Skeletal muscle tissue (tissue), 4 donors: Measurements from ENCODE around the gene HSBP1. TPM values are rescaled to one million over a fixed set of nuclear protein-coding genes. Genes with fewer than 3 reads are reported as not detected.

Experiments used
- H3K27ac ChIP-seq: one replicate; pipeline ENCODE4 v1.7.0; 2013; ENCODE audit warnings: mild to moderate bottlenecking, low read depth, low read length, inconsistent platforms
- H3K27me3 ChIP-seq, 3 donors: one replicate each; pipeline ENCODE4 v1.7.0; 2013; ENCODE audit warnings: low read length in 3 of 3; ENCODE audit not compliant: control insufficient read depth in 3 of 3, insufficient read depth in 3 of 3
- H3K36me3 ChIP-seq, 3 donors: one replicate each; pipeline ENCODE4 v1.7.0; 2013; ENCODE audit warnings: low read length in 3 of 3; ENCODE audit not compliant: control insufficient read depth in 3 of 3, insufficient read depth in 3 of 3
- H3K4me1 ChIP-seq, 3 donors: one replicate each; pipeline ENCODE4 v1.7.0; 2013; ENCODE audit warnings: low read length in 3 of 3, mild to moderate bottlenecking in 3 of 3; ENCODE audit not compliant: control insufficient read depth in 3 of 3, insufficient read depth in 3 of 3
- H3K4me3 ChIP-seq, 3 donors: one replicate each; pipeline ENCODE4 v1.7.0; 2013; ENCODE audit warnings: low read length in 3 of 3
- H3K9ac ChIP-seq, 3 donors: one replicate each; pipeline ENCODE4 v1.7.0; 2013; ENCODE audit warnings: low read length in 3 of 3, mild to moderate bottlenecking in 3 of 3, moderate library complexity in 2 of 3, low read depth in 1 of 3
- H3K9me3 ChIP-seq, 3 donors: one replicate each; pipeline ENCODE4 v1.7.0; 2013; ENCODE audit warnings: low read length in 3 of 3; ENCODE audit not compliant: control insufficient read depth in 3 of 3
- total RNA-seq: library from RNA; depleted of rRNA; stranded (reverse); fragments of >200 nt; gene quantifications from one replicate; pipeline ENCODE4 v1.2.3, GENCODE V29; 2014
- donor health status: Osteomylitis.

The HSBP1 gene
- total RNA-seq, 1 donor from 2014 or later: 32.4 TPM

DNA sequence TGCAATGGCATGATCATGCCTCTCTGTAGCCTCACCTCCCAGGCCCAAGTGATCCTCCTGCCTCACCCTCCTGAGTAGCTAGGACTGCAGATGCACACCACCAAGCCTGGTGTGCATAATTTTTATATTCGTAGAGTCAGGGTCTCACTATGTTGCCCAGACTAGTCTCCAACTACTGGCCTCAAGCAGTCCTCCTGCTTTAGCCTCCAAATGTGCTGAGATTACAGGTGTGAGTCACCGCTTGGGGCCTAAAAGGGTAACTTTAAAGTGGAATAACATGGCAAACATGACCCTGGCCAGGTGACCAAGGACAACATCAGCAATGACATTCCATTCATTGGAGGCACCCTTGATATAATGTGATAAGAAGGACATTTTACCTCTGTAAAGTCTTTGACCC is 26.1 kb downstream of the HSBP1 start:
- Histone ChIP-seq H3K9ac (no peak overlapping the region), H3K36me3 (no peaks in the 10 kb centered on the region), H3K27me3 (no peaks in the 10 kb centered on the region), H3K4me3 (no peak overlapping the region), H3K27ac (no peak overlapping the region), H3K9me3 (no peaks in the 10 kb centered on the region), H3K4me1 (no peaks in the 10 kb centered on the region)

DNA sequence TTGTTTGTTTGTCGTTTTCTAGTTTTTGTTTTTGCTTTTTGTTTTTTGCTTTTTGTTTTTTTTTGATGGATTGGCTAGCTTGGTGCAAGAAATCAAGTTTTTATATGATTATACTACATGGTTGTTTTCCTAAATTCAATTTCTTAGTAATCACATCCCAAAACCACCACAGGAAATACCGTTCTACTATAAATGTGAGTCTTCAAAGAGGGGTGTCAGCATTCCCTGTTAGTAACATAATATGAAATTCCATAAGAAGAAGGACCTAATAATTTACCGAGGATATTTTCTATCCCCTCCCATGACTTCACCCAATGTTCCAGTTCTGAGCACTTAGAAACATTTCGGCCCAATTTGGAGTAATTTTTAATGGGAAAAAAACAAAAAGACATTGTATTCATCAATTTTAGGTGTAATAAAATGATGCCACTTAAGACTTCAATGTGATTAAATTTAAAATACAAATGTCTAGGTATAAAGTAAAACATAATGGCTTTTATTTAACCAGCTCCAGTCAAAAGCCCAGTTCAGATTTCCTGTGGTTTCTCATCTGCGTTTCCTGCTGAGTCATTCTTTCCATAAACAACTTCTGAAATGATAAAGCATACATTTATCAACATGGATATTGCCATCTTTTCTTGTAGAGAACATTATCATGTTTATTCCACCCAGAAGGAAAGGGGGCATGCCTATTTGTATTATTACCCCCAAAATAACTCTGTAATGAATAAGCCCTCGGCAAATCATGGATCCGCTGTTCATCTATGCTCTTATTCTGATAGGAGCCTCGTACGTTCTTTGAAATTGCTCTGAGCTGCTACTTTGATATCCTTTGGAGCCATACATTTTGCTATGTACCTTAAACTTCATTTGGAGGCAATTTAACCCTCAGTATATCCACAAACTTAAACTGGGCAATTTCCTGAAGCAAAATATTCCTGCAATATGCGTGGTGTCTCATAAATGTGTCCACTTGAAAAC is 28.1 kb downstream of the HSBP1 start:
- H3K9me3 ChIP-seq: no peaks in the 10 kb centered on the region
- no peak overlapping the region for H3K4me3 ChIP-seq
- H3K9ac ChIP-seq: no peak overlapping the region
- H3K27me3 ChIP-seq: peaks cover 0 to 2% (median 0%) of the 10 kb centered on the region in 3 donors
- H3K27ac ChIP-seq: no peak overlapping the region
- no peaks in the 10 kb centered on the region for H3K4me1 ChIP-seq
- no peaks in the 10 kb centered on the region for H3K36me3 ChIP-seq

DNA sequence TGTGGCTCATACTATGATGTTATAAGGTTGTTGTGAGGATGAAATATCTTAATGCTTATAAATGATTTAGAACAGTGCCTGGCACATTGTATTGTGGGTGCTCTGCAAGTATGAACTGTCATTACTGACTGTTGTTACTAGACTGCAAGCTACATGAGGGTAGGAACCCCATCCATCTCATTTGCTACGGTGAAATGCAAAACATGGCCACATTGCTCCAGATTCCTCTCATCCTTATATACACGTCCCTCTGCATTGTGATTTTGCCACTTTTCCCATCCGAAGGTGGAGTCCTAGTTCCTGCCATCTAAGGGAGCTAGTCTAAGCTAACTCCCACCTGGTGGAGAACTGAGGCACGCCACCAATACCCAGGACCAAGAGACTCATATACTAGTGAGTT is 29.8 kb downstream of the HSBP1 start:
- Histone ChIP-seq H3K27me3 (peaks cover 0 to 2% (median 0%) of the 10 kb centered on the region in 3 donors), H3K9ac (no peak overlapping the region), H3K4me1 (no peaks in the 10 kb centered on the region), H3K9me3 (no peaks in the 10 kb centered on the region), H3K36me3 (no peaks in the 10 kb centered on the region), H3K27ac (no peak overlapping the region), H3K4me3 (no peak overlapping the region)

DNA sequence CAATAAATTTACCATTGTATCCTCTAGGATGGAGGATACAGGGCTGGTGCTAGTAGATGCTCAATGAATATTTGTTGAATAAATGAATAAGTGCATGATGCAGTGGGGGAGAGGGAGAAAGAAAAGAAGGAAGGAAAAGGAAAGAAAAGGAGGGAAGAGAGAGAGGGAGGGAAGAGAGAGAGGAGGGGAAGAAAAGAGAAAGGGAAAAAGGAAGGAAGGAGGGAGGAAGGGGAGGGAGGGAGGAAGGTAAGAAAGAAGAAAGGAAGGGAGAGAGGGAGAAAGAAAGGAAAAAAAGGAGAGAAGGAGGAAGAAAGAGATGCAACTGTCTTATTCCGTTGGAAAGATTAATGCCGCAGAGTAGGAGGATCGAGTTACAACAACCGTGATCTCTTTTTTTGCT is 30.4 kb downstream of the HSBP1 start:
- Histone ChIP-seq H3K27ac (no peak overlapping the region), H3K4me1 (peaks cover 0 to 3% (median 0%) of the 10 kb centered on the region in 3 donors), H3K9me3 (no peaks in the 10 kb centered on the region), H3K36me3 (no peaks in the 10 kb centered on the region), H3K9ac (no peak overlapping the region), H3K27me3 (peaks cover 0 to 2% (median 0%) of the 10 kb centered on the region in 3 donors), H3K4me3 (no peak overlapping the region)

DNA sequence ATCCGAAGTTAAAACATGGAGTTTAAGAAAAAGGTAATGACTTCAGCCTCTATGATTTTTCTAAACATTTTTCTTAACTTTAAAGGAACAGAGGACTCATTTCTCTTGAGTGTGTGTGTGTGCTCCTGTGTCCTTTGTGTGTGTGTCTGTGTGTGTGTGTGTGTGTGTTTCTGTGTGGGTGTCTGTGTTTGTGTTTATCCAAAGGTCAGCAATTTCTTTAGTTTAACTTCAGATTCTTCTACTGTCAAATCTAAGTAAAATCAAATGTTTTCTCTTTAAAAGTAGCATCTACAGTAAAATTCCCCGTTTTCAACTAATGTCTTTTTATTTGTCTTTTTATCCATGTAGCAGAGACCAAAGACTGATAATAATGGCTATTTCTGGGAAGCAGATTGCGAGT is 31.8 kb downstream of the HSBP1 start:
- Histone ChIP-seq H3K9me3 (no peaks in the 10 kb centered on the region), H3K36me3 (no peaks in the 10 kb centered on the region), H3K27me3 (peaks cover 0 to 2% (median 0%) of the 10 kb centered on the region in 3 donors), H3K4me3 (no peak overlapping the region), H3K9ac (no peak overlapping the region), H3K4me1 (peaks cover 0 to 6% (median 4%) of the 10 kb centered on the region in 3 donors), H3K27ac (no peak overlapping the region)

DNA sequence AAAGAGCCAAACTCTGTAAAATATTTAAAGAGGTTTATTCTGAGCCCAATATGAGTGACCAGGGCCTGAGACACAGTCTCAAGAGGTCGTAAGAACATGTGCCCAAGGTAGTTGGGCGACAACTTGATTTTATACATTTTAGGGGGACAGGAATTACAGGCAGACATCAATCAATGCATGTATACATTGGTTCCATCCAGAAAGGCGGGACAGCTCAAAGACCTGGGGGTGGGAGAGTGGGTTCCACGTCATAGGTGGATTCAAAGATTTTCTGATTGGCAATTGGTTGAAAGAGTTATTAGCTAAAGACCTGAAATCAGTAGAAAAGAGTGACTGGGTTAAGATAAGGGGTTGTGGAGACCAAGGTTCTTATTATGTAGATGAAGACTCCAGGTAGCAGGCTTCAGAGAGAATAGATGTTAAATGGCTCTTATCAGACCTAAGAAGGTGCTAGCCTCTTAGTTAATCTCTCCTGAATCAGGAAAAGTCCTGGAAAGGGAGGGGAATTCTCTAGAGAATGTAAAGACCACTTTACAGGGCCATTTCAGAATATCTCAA is 32.4 kb downstream of the HSBP1 start:
- no peak overlapping the region for H3K9ac ChIP-seq
- peaks cover 0 to 2% (median 0%) of the 10 kb centered on the region in 3 donors for H3K27me3 ChIP-seq
- peaks cover 0 to 6% (median 4%) of the 10 kb centered on the region in 3 donors for H3K4me1 ChIP-seq
- H3K36me3 ChIP-seq: no peaks in the 10 kb centered on the region
- no peak overlapping the region for H3K4me3 ChIP-seq
- no peaks in the 10 kb centered on the region for H3K9me3 ChIP-seq
- H3K27ac ChIP-seq: no peak overlapping the region

DNA sequence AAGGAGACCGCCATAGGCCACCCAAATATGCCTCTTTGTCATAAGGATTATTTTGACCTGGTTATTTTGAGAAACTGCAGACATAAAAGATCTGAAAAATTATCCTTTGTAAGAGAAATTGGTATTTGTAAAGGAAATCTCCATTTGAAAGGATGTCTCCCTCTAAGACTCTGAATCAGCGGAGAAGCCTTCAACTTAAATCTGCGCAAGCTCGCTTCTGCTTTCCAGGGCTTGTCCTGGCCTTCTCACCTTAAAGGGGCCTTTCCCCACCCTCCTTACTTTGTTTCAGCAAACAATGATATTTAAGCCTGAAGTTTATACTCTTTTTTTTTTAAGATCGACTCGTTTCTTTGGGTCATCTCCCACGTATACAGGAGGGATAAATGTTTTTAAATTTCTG is 34.5 kb downstream of the HSBP1 start:
- H3K36me3 ChIP-seq: no peaks in the 10 kb centered on the region
- H3K4me1 ChIP-seq: peaks cover 0 to 6% (median 4%) of the 10 kb centered on the region in 3 donors
- no peak overlapping the region for H3K4me3 ChIP-seq
- peaks cover 0 to 2% (median 0%) of the 10 kb centered on the region in 3 donors for H3K27me3 ChIP-seq
- H3K27ac ChIP-seq: no peak overlapping the region
- H3K9ac ChIP-seq: no peak overlapping the region
- no peaks in the 10 kb centered on the region for H3K9me3 ChIP-seq

DNA sequence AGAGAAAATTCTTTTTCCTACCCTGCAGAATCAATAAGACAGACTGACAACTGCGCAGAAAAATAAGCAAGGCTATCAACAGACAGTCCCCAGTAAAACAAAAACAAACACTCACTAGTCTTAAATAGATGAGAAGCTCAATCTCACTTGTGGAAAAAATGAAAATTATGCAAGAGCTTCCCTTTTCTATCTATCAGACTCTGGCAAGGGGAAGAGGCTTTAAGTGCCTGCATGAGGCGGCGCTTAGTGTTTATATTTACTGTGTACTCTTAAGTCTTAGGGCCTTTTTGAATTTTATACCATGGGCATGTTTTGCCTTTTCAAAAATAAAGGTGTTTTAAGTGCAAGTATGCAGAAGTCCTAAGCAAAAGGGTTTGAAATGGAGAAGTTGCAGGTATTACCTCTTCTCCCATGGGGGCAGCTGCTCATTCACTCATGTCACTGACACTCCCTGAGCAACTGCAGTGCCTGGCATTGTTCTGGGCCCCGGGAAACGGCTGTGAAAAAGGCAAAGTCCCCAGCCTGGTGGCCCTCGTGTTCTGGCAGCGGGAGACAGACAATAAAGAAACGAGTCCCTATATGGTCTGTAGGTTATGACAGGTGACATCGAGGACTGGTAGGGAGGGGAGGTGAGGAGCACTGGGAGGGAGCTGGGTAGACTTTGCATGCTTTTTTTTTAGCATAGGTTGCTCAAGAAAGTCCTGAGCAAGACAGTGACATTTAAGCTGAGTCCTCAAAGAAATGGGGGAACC is 35.2 kb downstream of the HSBP1 start:
- Histone ChIP-seq H3K9ac (peak overlapping the region in 1 of 3 donors; percentile 40), H3K4me3 (peak overlapping the region in 1 of 3 donors; percentile 11), H3K27ac (no peak overlapping the region), H3K36me3 (no peaks in the 10 kb centered on the region), H3K27me3 (peaks cover 0 to 2% (median 0%) of the 10 kb centered on the region in 3 donors), H3K4me1 (peaks cover 0 to 6% (median 4%) of the 10 kb centered on the region in 3 donors), H3K9me3 (no peaks in the 10 kb centered on the region)

DNA sequence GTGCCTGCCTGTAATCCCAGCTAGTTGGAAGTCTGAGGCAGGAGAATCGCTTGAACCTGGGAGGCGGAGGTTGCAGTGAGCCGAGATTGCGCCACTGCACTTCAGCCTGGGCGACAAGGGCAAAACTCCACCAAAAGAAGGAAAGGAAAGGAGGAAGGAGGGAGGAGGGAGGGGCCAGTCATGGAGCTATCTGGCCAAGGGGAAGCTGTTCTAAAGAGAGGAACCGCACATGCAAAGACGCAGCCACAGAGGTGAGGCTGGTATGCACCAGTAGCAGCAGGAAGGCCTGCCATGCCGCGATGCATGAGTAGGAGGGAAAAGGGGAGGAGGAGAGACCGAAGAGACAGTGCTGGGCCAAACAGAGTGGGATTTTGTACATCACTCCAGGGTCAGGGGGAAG is 35.9 kb downstream of the HSBP1 start:
- H3K9ac ChIP-seq: no peak overlapping the region
- H3K36me3 ChIP-seq: no peaks in the 10 kb centered on the region
- H3K9me3 ChIP-seq: no peaks in the 10 kb centered on the region
- H3K27me3 ChIP-seq: peaks cover 0 to 2% (median 0%) of the 10 kb centered on the region in 3 donors
- no peak overlapping the region for H3K4me3 ChIP-seq
- peaks cover 0 to 6% (median 4%) of the 10 kb centered on the region in 3 donors for H3K4me1 ChIP-seq
- H3K27ac ChIP-seq: no peak overlapping the region
